Stimulated activated effector memory CD8-positive, alpha-beta T cell treated with anti-CD3 and anti-CD28 coated beads, Interleukin-12 subunit alpha, Interleukin-12 subunit beta, amount 100 ng/mL, for 72 hours (primary cell): ENCODE results near the gene C1orf159.
"Not testable (repeated sequence)": the region's sequence is repeated elsewhere in the genome, so short reads cannot be mapped to it uniquely, and the experiment has no call there.

Experiments
- ATAC-seq: fragments of 150-1000 bp; cut with Tn5 transposase; 2 replicates; pipeline ENCODE4 v1.10.0; 2021
- DNase-seq, 2 donors: peaks; one replicate each; pipeline ENCODE4 v3.0.0; 2021 to 2022; ENCODE audit warnings: low spot score in 2 of 2
- H3K27ac Mint-ChIP-seq: one replicate; pipeline ENCODE4 v1.8.0; 2022; ENCODE audit warnings: mild to moderate bottlenecking, mixed read lengths
- H3K36me3 Mint-ChIP-seq: one replicate; pipeline ENCODE4 v1.8.0; 2022; ENCODE audit warnings: mild to moderate bottlenecking, mixed read lengths
- H3K4me1 Mint-ChIP-seq: one replicate; pipeline ENCODE4 v1.8.0; 2022; ENCODE audit warnings: mixed read lengths
- H3K4me3 Mint-ChIP-seq: one replicate; pipeline ENCODE4 v1.8.0; 2022; ENCODE audit warnings: mild to moderate bottlenecking, mixed read lengths
- H3K9me3 Mint-ChIP-seq: one replicate; pipeline ENCODE4 v1.8.0; 2022; ENCODE audit warnings: mixed read lengths

Gene C1orf159

GRCh38 chr1:1059494-1060280 is 56.2 kb downstream of the C1orf159 start:
- no peaks in the 10 kb centered on the region for H3K9me3 Mint-ChIP-seq
- H3K27ac Mint-ChIP-seq: no peak overlapping the region
- ATAC-seq (peak; percentile 71), DNase-seq (peak; percentile 90 to 98)
- H3K4me3 Mint-ChIP-seq: peak overlapping the region; percentile 79
- peaks cover 35% of the 10 kb centered on the region for H3K4me1 Mint-ChIP-seq
- peaks cover 59% of the 10 kb centered on the region for H3K36me3 Mint-ChIP-seq

GRCh38 chr1:1058921-1059493 is 56.9 kb downstream of the C1orf159 start:
- H3K4me3 Mint-ChIP-seq: peak overlapping the region; percentile 79
- DNase-seq: no peak
- H3K9me3 Mint-ChIP-seq: no peaks in the 10 kb centered on the region
- H3K36me3 Mint-ChIP-seq: peaks cover 53% of the 10 kb centered on the region
- peak overlapping the region; percentile 74 for H3K27ac Mint-ChIP-seq
- H3K4me1 Mint-ChIP-seq: peaks cover 29% of the 10 kb centered on the region
- peak; percentile 43 for ATAC-seq

GRCh38 chr1:1058088-1058905 is 57.6 kb downstream of the C1orf159 start:
- Mint-ChIP-seq H3K36me3 (peaks cover 50% of the 10 kb centered on the region), H3K4me3 (peak overlapping the region; percentile 79), H3K9me3 (no peaks in the 10 kb centered on the region), H3K4me1 (peaks cover 27% of the 10 kb centered on the region), H3K27ac (peak overlapping the region; percentile 74)
- ATAC-seq (no peak), DNase-seq (no peak)

GRCh38 chr1:1057769-1058087 is 58.2 kb downstream of the C1orf159 start:
- peak overlapping the region; percentile 79 for H3K4me3 Mint-ChIP-seq
- H3K9me3 Mint-ChIP-seq, ATAC-seq, DNase-seq: not testable (repeated sequence)
- peaks cover 23% of the 10 kb centered on the region for H3K4me1 Mint-ChIP-seq
- peaks cover 48% of the 10 kb centered on the region for H3K36me3 Mint-ChIP-seq
- peak overlapping the region; percentile 74 for H3K27ac Mint-ChIP-seq

- ATAC-seq: no peak
- Mint-ChIP-seq H3K27ac (no peak overlapping the region), H3K36me3 (peaks cover 37% of the 10 kb centered on the region), H3K4me3 (no peak overlapping the region), H3K9me3 (no peaks in the 10 kb centered on the region), H3K4me1 (peaks cover 19% of the 10 kb centered on the region)
- no peak for DNase-seq
Observed at GRCh38 chr1:1055841-1056736, 59.8 kb downstream of the C1orf159 start.

- Mint-ChIP-seq H3K9me3 (no peaks in the 10 kb centered on the region), H3K4me3 (no peak overlapping the region), H3K27ac (no peak overlapping the region), H3K4me1 (peaks cover 11% of the 10 kb centered on the region), H3K36me3 (peaks cover 26% of the 10 kb centered on the region)
- no peak for DNase-seq
- ATAC-seq: no peak
Observed at GRCh38 chr1:1054971-1055370, 60.9 kb downstream of the C1orf159 start.

GRCh38 chr1:1054099-1054700 is 61.7 kb downstream of the C1orf159 start:
- Mint-ChIP-seq H3K36me3 (peaks cover 23% of the 10 kb centered on the region), H3K4me3 (no peak overlapping the region)
- no peak for ATAC-seq

GRCh38 chr1:1053682-1054081 is 62.2 kb downstream of the C1orf159 start:
- Mint-ChIP-seq H3K4me3 (no peak overlapping the region), H3K36me3 (peaks cover 20% of the 10 kb centered on the region)
- DNase-seq: no peak

More at GRCh38 chr1:1054099-1054700, 61.7 kb downstream of the C1orf159 start:
- Mint-ChIP-seq H3K9me3 (no peaks in the 10 kb centered on the region), H3K4me1 (peaks cover 11% of the 10 kb centered on the region), H3K27ac (no peak overlapping the region)
- DNase-seq: no peak

GRCh38 chr1:1053022-1053421 is 62.9 kb downstream of the C1orf159 start:
- H3K4me1 Mint-ChIP-seq: peaks cover under 1% of the 10 kb centered on the region
- no peak overlapping the region for H3K4me3 Mint-ChIP-seq
- no peak for ATAC-seq
- H3K36me3 Mint-ChIP-seq: peaks cover 14% of the 10 kb centered on the region
- DNase-seq: no peak
- no peaks in the 10 kb centered on the region for H3K9me3 Mint-ChIP-seq
- H3K27ac Mint-ChIP-seq: no peak overlapping the region

More at GRCh38 chr1:1053682-1054081, 62.2 kb downstream of the C1orf159 start:
- Mint-ChIP-seq H3K4me1 (peaks cover 8% of the 10 kb centered on the region), H3K27ac (no peak overlapping the region), H3K9me3 (no peaks in the 10 kb centered on the region)
- ATAC-seq: no peak

- Mint-ChIP-seq H3K9me3 (no peaks in the 10 kb centered on the region), H3K36me3 (peaks cover 16% of the 10 kb centered on the region), H3K4me3 (no peak overlapping the region), H3K27ac (no peak overlapping the region), H3K4me1 (no peaks in the 10 kb centered on the region)
- ATAC-seq: no peak
- DNase-seq: no peak
Observed at GRCh38 chr1:1052003-1052840, 63.7 kb downstream of the C1orf159 start.

- no peak for ATAC-seq
- H3K36me3 Mint-ChIP-seq: peaks cover 20% of the 10 kb centered on the region
Observed at GRCh38 chr1:1051127-1051810, 64.6 kb downstream of the C1orf159 start.

GRCh38 chr1:1050577-1051052 is 65.3 kb downstream of the C1orf159 start:
- no peak for ATAC-seq
- Mint-ChIP-seq H3K4me1 (no peaks in the 10 kb centered on the region), H3K9me3 (no peaks in the 10 kb centered on the region), H3K36me3 (peaks cover 15% of the 10 kb centered on the region), H3K27ac (no peak overlapping the region), H3K4me3 (no peak overlapping the region)
- DNase-seq: no peak

More at GRCh38 chr1:1051127-1051810, 64.6 kb downstream of the C1orf159 start:
- Mint-ChIP-seq H3K27ac (no peak overlapping the region), H3K4me3 (no peak overlapping the region), H3K9me3 (no peaks in the 10 kb centered on the region), H3K4me1 (no peaks in the 10 kb centered on the region)
- DNase-seq: no peak
